ENCODE measurements around the gene LAGE3.

Gene LAGE3

DNA sequence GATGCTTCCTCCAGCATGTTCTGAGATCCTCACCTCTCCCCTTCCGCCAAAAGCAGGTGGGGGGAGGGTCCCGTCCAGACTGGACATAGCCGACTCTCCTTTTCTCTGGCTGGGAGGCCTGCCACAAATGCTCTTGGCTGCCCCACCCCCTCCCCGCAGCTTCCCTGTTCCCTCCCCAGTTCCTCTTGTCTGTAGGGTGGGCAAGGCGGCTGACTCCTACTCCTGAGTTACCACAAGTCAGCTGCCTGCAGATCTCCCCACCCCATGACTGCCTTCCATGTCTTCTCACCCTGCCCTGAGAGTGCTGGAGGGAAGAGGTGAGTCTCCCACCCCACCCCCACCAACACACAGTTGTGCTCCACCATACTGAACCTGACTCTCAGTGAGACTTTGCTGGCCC is 47.7 kb downstream of the LAGE3 start:
- DNase-seq, result no peak

DNA sequence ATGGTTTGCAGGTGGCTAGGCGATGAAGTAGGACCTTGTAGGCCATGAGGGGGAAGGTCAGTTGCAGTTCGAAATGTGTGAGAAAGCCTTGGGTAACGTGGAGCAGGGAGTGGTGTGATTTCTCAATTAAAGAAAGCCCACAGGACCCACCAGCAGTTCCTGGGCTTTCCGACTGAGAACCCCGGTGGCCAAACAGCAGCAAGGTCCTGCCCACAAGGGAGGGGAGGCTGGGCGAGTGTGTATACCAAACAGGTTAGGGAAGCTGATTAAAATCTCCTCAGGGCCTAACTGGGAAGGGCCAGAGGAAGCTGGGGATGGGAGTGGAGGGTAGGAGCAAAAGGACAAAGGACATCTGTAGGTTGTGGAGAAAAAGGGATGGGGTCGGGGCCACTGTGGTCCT is 48.2 kb downstream of the LAGE3 start:
- no peak for DNase-seq

DNA sequence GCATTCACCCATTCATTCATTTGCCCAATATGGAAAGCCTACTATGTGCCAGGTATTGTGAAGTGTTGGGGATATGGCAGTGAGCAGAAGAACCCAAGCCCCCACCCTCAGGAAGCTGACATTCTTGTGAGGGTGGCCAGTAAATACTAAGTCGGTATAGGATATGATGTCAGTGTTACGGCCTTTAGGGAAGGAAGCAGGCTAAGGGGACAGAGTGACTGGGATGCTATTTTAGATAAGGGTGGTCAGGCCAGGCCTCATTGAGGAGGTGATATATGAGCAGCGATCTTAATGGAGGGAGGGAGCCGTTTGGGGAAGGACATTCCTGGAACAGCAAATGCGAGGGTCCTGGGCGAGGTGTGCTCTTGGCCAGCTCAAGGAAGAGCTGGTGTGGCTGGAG is 48.6 kb downstream of the LAGE3 start:
- no peak for DNase-seq

DNA sequence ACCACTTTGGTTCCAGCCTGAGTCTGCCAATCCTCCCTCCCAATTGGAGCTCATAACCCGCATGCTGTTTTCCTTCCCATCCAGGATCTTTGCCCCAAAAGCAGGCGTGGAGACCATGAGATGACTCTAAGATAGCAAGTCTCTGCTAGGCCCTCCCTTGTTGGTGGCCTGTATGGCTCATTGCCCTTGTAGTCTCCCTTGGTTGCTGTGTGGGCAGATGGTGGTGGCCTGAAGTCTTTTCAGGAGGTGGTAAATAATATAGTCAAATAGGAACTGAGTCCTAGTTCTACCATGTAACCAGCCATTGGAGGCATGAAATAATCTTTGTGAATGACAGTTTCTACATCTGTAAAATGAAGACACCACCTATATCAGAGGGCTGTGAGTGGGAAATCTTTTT is 49.4 kb downstream of the LAGE3 start:
- DNase-seq, result no peak

DNA sequence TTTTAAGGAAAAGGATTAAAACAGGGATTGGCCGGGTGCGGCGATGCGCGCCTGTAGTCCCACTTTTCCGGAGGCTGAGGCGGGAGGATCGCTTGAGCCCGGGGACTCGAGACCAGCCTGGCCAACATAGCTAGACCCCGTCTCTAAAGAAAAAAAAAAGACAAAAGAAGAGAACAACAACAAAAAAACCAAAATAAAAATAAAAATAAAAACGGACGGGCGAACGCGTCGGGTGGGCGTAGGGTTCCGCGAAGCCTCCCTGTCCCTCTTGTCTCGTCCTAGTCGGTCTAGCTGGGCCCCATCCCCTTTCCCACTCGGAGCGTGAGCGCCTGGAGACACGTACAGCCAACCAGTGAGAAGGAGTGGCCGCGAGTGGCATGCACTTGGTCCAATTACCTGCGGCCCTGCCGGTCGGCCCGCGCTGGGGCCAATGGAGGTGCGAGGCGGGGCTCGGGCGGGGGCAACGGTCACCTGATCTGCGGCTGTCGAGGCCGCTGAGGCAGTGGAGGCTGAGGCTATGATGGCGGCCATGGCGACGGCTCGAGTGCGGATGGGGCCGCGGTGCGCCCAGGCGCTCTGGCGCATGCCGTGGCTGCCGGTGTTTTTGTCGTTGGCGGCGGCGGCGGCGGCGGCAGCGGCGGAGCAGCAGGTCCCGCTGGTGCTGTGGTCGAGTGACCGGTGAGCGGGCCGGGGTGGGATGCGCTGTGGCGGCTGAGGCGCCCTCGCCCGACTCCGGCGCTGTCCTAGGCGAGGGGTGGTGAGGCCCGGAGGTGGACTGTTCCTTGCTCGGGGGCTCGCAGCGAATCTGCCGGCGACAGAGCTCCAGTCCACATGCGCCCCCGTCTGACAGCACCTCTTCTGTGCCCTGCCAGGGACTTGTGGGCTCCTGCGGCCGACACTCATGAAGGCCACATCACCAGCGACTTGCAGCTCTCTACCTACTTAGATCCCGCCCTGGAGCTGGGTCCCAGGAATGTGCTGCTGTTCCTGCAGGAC is 50.6 kb downstream of the LAGE3 start, which contains the start of gene ATP6AP1:
Gene ATP6AP1, plus strand, starts transcription at position 502 of the 996 bp plus-strand sequence. Its CDS starts 16 bp downstream, at position 518.
- DNase-seq, result peak; percentile 92
